ENCODE data around the gene IFRD2. TPM values are rescaled to one million over a fixed set of nuclear protein-coding genes. Genes with fewer than 3 reads are reported as not detected.

IFRD2 gene
- total and polyA plus RNA-seq, 2 of the 13 experiments (the other 11 are each of a cell fraction or from before 2014, with no cell fraction given) = 32.8 to 96.1 TPM

DNA sequence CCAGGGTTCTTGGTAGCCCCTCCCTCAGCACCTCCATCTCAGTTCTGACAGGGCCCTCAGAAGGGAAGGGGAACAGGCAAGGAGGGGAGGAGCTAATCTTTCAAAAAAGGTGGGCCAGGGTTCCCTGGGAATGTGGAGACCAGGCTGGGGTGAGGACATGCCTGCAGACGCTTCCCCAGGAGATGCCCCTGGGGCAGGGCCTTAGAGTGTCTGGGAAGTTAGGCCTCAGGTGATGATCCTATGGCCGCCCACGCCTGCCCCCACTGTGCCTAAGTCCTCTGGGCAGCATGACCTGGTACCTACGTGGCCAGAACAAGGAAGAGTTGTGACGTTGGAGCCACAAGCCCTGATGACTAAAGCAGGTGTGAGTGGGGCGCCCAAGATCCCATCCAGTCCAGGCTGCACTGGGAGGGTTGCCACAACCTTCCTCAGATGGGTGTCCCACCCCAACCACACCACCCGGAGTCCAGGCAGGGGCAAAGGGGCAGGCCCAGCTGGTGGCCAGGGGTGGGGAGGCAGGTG is 27.2 kb downstream of the IFRD2 start (continued):
- TF ChIP-seq, protein P1, sequence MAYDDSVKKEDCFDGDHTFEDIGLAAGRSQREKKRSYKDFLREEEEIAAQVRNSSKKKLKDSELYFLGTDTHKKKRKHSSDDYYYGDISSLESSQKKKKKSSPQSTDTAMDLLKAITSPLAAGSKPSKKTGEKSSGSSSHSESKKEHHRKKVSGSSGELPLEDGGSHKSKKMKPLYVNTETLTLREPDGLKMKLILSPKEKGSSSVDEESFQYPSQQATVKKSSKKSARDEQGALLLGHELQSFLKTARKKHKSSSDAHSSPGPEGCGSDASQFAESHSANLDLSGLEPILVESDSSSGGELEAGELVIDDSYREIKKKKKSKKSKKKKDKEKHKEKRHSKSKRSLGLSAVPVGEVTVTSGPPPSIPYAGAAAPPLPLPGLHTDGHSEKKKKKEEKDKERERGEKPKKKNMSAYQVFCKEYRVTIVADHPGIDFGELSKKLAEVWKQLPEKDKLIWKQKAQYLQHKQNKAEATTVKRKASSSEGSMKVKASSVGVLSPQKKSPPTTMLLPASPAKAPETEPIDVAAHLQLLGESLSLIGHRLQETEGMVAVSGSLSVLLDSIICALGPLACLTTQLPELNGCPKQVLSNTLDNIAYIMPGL (CRISPR knock-in tag; IDR thresholded peaks at IDR 0.05; ENCODE audit: borderline replicate concordance in 1 of 2, low read depth in 1 of 2) = peak in 1 of 2 experiments; percentile 23; a peak in 1 of 4 replicates
- peak; percentile 37; the same call in 1 of the 2 replicates for TF ChIP-seq POLR2G (IDR thresholded peaks at IDR 0.05; ENCODE audit: low read depth, low read length)
- no peak for TF ChIP-seq SRSF4 (IDR thresholded peaks at IDR 0.05; ENCODE audit: low read depth, low read length, poor library complexity, severe bottlenecking)
- TF ChIP-seq, protein P2, sequence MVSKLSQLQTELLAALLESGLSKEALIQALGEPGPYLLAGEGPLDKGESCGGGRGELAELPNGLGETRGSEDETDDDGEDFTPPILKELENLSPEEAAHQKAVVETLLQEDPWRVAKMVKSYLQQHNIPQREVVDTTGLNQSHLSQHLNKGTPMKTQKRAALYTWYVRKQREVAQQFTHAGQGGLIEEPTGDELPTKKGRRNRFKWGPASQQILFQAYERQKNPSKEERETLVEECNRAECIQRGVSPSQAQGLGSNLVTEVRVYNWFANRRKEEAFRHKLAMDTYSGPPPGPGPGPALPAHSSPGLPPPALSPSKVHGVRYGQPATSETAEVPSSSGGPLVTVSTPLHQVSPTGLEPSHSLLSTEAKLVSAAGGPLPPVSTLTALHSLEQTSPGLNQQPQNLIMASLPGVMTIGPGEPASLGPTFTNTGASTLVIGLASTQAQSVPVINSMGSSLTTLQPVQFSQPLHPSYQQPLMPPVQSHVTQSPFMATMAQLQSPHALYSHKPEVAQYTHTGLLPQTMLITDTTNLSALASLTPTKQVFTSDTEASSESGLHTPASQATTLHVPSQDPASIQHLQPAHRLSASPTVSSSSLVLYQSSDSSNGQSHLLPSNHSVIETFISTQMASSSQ (IDR thresholded peaks at IDR 0.05; ENCODE audit: low read depth) = no peak
- TF ChIP-seq, protein P2 (CRISPR knock-in tag; IDR thresholded peaks at IDR 0.05; ENCODE audit: borderline replicate concordance) = no peak
- no peak for TF ChIP-seq ZNF317 (CRISPR knock-in tag; IDR thresholded peaks at IDR 0.05)
- TF ChIP-seq DNMT1 (CRISPR knock-in tag; IDR thresholded peaks at IDR 0.05) = no peak
- TF ChIP-seq, protein P3, sequence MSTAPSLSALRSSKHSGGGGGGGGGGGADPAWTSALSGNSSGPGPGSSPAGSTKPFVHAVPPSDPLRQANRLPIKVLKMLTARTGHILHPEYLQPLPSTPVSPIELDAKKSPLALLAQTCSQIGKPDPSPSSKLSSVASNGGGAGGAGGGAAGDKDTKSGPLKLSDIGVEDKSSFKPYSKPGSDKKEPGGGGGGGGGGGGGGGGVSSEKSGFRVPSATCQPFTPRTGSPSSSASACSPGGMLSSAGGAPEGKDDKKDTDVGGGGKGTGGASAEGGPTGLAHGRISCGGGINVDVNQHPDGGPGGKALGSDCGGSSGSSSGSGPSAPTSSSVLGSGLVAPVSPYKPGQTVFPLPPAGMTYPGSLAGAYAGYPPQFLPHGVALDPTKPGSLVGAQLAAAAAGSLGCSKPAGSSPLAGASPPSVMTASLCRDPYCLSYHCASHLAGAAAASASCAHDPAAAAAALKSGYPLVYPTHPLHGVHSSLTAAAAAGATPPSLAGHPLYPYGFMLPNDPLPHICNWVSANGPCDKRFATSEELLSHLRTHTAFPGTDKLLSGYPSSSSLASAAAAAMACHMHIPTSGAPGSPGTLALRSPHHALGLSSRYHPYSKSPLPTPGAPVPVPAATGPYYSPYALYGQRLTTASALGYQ (CRISPR knock-in tag; IDR thresholded peaks at IDR 0.05) = no peak
- TF ChIP-seq, protein P4, sequence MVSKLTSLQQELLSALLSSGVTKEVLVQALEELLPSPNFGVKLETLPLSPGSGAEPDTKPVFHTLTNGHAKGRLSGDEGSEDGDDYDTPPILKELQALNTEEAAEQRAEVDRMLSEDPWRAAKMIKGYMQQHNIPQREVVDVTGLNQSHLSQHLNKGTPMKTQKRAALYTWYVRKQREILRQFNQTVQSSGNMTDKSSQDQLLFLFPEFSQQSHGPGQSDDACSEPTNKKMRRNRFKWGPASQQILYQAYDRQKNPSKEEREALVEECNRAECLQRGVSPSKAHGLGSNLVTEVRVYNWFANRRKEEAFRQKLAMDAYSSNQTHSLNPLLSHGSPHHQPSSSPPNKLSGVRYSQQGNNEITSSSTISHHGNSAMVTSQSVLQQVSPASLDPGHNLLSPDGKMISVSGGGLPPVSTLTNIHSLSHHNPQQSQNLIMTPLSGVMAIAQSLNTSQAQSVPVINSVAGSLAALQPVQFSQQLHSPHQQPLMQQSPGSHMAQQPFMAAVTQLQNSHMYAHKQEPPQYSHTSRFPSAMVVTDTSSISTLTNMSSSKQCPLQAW (CRISPR knock-in tag; IDR thresholded peaks at IDR 0.05) = no peak
- no peak for TF ChIP-seq ZNF724P (CRISPR knock-in tag; IDR thresholded peaks at IDR 0.05; ENCODE audit: borderline replicate concordance)
- TF ChIP-seq FOXP1 (IDR thresholded peaks at IDR 0.05) = no peak
- no peak for TF ChIP-seq FOXP1 (CRISPR knock-in tag; IDR thresholded peaks at IDR 0.05)
- TF ChIP-seq, protein P5, sequence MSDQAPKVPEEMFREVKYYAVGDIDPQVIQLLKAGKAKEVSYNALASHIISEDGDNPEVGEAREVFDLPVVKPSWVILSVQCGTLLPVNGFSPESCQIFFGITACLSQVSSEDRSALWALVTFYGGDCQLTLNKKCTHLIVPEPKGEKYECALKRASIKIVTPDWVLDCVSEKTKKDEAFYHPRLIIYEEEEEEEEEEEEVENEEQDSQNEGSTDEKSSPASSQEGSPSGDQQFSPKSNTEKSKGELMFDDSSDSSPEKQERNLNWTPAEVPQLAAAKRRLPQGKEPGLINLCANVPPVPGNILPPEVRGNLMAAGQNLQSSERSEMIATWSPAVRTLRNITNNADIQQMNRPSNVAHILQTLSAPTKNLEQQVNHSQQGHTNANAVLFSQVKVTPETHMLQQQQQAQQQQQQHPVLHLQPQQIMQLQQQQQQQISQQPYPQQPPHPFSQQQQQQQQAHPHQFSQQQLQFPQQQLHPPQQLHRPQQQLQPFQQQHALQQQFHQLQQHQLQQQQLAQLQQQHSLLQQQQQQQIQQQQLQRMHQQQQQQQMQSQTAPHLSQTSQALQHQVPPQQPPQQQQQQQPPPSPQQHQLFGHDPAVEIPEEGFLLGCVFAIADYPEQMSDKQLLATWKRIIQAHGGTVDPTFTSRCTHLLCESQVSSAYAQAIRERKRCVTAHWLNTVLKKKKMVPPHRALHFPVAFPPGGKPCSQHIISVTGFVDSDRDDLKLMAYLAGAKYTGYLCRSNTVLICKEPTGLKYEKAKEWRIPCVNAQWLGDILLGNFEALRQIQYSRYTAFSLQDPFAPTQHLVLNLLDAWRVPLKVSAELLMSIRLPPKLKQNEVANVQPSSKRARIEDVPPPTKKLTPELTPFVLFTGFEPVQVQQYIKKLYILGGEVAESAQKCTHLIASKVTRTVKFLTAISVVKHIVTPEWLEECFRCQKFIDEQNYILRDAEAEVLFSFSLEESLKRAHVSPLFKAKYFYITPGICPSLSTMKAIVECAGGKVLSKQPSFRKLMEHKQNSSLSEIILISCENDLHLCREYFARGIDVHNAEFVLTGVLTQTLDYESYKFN (CRISPR knock-in tag; conservative IDR thresholded peaks at IDR 0.05) = peak; percentile 38; the same call in 1 of the 2 replicates
- no peak for TF ChIP-seq DNMT3B (CRISPR knock-in tag; conservative IDR thresholded peaks at IDR 0.05)
- TF ChIP-seq NFE2L2 (IDR thresholded peaks at IDR 0.05; ENCODE audit: low read length) = no peak

Measured in HepG2 (cell line).